GM23338 (cell line): ENCODE data around the gene IGSF5. TPM values are rescaled to one million over a fixed set of nuclear protein-coding genes. Genes with fewer than 3 reads are reported as not detected.

Experiments used
- ATAC-seq: fragments of 200-7000 bp; cut with Tn5 transposase; 3 replicates; pipeline ENCODE4 v1.9.1; 2020
- DNase-seq: peaks from one replicate; pipeline ENCODE4 v3.0.0-alpha.2; 2015; ENCODE audit warnings: low spot score
- H2AFZ ChIP-seq: fragments of 200-600 bp; sonication (generic); 2 replicates; pipeline ENCODE4 v1.8.0; 2016; ENCODE audit warnings: antibody characterized with exemption, mild to moderate bottlenecking, moderate library complexity
- H3F3A ChIP-seq: fragments of 200-600 bp; sonication (generic); replicated peaks from 2 replicates; pipeline ENCODE4 v1.8.0; 2017; ENCODE audit warnings: antibody characterized with exemption, mixed run types, low read depth
- H3K27ac ChIP-seq: fragments of 200-600 bp; sonication (generic); 2 replicates; pipeline ENCODE4 v1.6.1; 2016; ENCODE audit warnings: low read depth
- H3K27me3 ChIP-seq: fragments of 200-600 bp; sonication (generic); 2 replicates; pipeline ENCODE4 v1.8.0; 2016; ENCODE audit warnings: mild to moderate bottlenecking, mixed run types, moderate library complexity; ENCODE audit not compliant: insufficient read depth
- H3K36me3 ChIP-seq: fragments of 200-600 bp; sonication (generic); 2 replicates; pipeline ENCODE4 v1.8.0; 2016; ENCODE audit warnings: mild to moderate bottlenecking; ENCODE audit not compliant: insufficient read depth
- H3K4me1 ChIP-seq: fragments of 200-600 bp; sonication (generic); 2 replicates; pipeline ENCODE4 v1.8.0; 2016; ENCODE audit warnings: mild to moderate bottlenecking, moderate library complexity; ENCODE audit not compliant: insufficient read depth
- H3K4me2 ChIP-seq: fragments of 200-600 bp; sonication (generic); 2 replicates; pipeline ENCODE4 v1.7.1; 2017; ENCODE audit warnings: mixed run types
- H3K4me3 ChIP-seq: fragments of 200-600 bp; sonication (generic); 2 replicates; pipeline ENCODE4 v1.6.1; 2016; ENCODE audit warnings: mixed run types
- H3K79me2 ChIP-seq: fragments of 200-600 bp; sonication (generic); replicated peaks from 2 replicates; pipeline ENCODE4 v1.8.0; 2017; ENCODE audit warnings: mild to moderate bottlenecking; ENCODE audit not compliant: insufficient read depth
- H3K9me2 ChIP-seq: fragments of 200-600 bp; sonication (generic); 2 replicates; pipeline ENCODE4 v1.8.0; 2017; ENCODE audit not compliant: insufficient read depth
- H4K20me1 ChIP-seq: fragments of 200-600 bp; sonication (generic); replicated peaks from 2 replicates; pipeline ENCODE4 v1.8.0; 2017; ENCODE audit warnings: mild to moderate bottlenecking; ENCODE audit not compliant: insufficient read depth
- H3K27ac Mint-ChIP-seq: 2 replicates; pipeline ENCODE4 v1.8.0; 2020; ENCODE audit warnings: inconsistent platforms, mild to moderate bottlenecking, moderate library complexity, mixed read lengths
- H3K27me3 Mint-ChIP-seq: 3 replicates; pipeline ENCODE4 v1.8.0; 2022; ENCODE audit warnings: low read depth, mild to moderate bottlenecking, moderate library complexity, mixed read lengths, inconsistent platforms; ENCODE audit not compliant: insufficient read depth, poor library complexity
- H3K36me3 Mint-ChIP-seq: 3 replicates; pipeline ENCODE4 v1.8.0; 2021; ENCODE audit warnings: low read depth, mild to moderate bottlenecking, inconsistent platforms, moderate library complexity, mixed read lengths
- H3K4me1 Mint-ChIP-seq: 3 replicates; pipeline ENCODE4 v1.8.0; 2020; ENCODE audit warnings: mild to moderate bottlenecking, inconsistent platforms, mixed read lengths
- H3K4me3 Mint-ChIP-seq: 3 replicates; pipeline ENCODE4 v1.8.0; 2021; ENCODE audit warnings: moderate library complexity, mild to moderate bottlenecking, inconsistent platforms, mixed read lengths
- H3K9me3 Mint-ChIP-seq: 3 replicates; pipeline ENCODE4 v1.8.0; 2020; ENCODE audit warnings: moderate library complexity, mild to moderate bottlenecking, inconsistent platforms, mixed read lengths
- CREB1 ChIP-seq: fragments of 250-450 bp; sonication (Bioruptor Pico); IDR thresholded peaks from 2 replicates; pipeline ENCODE4 v1.5.0; 2020; ENCODE audit warnings: low read depth, mild to moderate bottlenecking, moderate library complexity
- EZH2 ChIP-seq: fragments of 200-600 bp; sonication (generic); IDR thresholded peaks from one replicate; pipeline ENCODE4 v1.8.0; 2017; ENCODE audit warnings: antibody characterized with exemption, mild to moderate bottlenecking, low read depth; ENCODE audit not compliant: unreplicated experiment
- EZH2phosphoT487 ChIP-seq: fragments of 200-600 bp; sonication (generic); IDR thresholded peaks from one replicate; pipeline ENCODE4 v1.8.1; 2018; ENCODE audit warnings: antibody characterized with exemption; ENCODE audit not compliant: unreplicated experiment
- JUNB ChIP-seq: IDR thresholded peaks from one replicate; pipeline ENCODE4 v1.6.1; 2016; ENCODE audit warnings: antibody characterized with exemption; ENCODE audit not compliant: unreplicated experiment
- POLR2AphosphoS5 ChIP-seq: IDR thresholded peaks from 2 replicates; pipeline ENCODE4 v1.6.1; 2016; ENCODE audit warnings: antibody characterized with exemption, low read depth
- STAT1 ChIP-seq: IDR thresholded peaks from one replicate; pipeline ENCODE4 v1.6.1; 2016; ENCODE audit warnings: antibody characterized with exemption; ENCODE audit not compliant: unreplicated experiment
- ZNF331 ChIP-seq: fragments of 250-450 bp; sonication (Bioruptor Pico); IDR thresholded peaks from 2 replicates; pipeline ENCODE4 v1.5.0; 2020; ENCODE audit warnings: low read depth, mild to moderate bottlenecking, moderate library complexity
- polyA plus RNA-seq: library from polyadenylated mRNA; unstranded; fragments of >200 nt; fragmentation: Nextera tagmentation; extraction: Ambion mirVana; gene quantifications from 2 replicates; pipeline ENCODE4 v1.2.1, GENCODE V29; 2016
- total RNA-seq: library from RNA; depleted of rRNA; stranded (reverse); fragments of >200 nt; shearing (Covaris generic); gene quantifications from 2 replicates; pipeline ENCODE4 v1.2.3, GENCODE V29; 2014
- TF ChIP-seq, protein P1 (sequence below): IDR thresholded peaks from 2 replicates; pipeline ENCODE4 v1.6.1; 2016; ENCODE audit warnings: antibody characterized with exemption
- TF ChIP-seq, protein P2 (sequence below): fragments of 250-450 bp; sonication (Bioruptor Pico); IDR thresholded peaks from 2 replicates; pipeline ENCODE4 v1.5.0; 2020; ENCODE audit warnings: mild to moderate bottlenecking, moderate library complexity
- TF ChIP-seq, protein P3 (sequence below): IDR thresholded peaks from one replicate; pipeline ENCODE4 v1.6.1; 2018; ENCODE audit warnings: antibody characterized with exemption; ENCODE audit not compliant: unreplicated experiment

The IGSF5 gene
- total and polyA plus RNA-seq, 2 experiments from 2014 or later: 4.4 to 10.1 TPM

DNA sequence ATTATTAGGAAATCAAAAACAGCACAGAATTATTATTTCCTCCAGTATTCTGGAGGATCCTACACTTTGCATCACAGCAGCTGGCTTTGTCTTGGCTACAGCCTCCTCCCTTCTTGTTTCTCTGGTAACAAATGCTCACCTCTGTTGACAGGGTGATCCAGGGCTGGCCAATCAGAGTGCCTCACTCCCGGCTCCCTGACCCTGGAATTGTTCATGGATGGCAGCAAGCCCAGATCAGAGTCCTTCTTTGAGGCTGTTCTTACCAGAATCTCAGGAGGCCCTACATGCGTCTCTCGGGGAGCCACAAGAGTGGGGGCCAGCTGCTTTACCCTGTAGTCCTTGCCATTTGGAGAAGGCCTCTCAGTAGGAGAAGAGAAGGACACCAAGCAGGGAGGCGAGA is 48.4 kb upstream of the IGSF5 start:
- H3K79me2 ChIP-seq: no peaks in the 10 kb centered on the region
- TF ChIP-seq POLR2AphosphoS5 (no peak), STAT1 (no peak)
- TF ChIP-seq, protein P1, sequence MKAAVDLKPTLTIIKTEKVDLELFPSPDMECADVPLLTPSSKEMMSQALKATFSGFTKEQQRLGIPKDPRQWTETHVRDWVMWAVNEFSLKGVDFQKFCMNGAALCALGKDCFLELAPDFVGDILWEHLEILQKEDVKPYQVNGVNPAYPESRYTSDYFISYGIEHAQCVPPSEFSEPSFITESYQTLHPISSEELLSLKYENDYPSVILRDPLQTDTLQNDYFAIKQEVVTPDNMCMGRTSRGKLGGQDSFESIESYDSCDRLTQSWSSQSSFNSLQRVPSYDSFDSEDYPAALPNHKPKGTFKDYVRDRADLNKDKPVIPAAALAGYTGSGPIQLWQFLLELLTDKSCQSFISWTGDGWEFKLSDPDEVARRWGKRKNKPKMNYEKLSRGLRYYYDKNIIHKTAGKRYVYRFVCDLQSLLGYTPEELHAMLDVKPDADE: no peak
- TF ChIP-seq, protein P2, sequence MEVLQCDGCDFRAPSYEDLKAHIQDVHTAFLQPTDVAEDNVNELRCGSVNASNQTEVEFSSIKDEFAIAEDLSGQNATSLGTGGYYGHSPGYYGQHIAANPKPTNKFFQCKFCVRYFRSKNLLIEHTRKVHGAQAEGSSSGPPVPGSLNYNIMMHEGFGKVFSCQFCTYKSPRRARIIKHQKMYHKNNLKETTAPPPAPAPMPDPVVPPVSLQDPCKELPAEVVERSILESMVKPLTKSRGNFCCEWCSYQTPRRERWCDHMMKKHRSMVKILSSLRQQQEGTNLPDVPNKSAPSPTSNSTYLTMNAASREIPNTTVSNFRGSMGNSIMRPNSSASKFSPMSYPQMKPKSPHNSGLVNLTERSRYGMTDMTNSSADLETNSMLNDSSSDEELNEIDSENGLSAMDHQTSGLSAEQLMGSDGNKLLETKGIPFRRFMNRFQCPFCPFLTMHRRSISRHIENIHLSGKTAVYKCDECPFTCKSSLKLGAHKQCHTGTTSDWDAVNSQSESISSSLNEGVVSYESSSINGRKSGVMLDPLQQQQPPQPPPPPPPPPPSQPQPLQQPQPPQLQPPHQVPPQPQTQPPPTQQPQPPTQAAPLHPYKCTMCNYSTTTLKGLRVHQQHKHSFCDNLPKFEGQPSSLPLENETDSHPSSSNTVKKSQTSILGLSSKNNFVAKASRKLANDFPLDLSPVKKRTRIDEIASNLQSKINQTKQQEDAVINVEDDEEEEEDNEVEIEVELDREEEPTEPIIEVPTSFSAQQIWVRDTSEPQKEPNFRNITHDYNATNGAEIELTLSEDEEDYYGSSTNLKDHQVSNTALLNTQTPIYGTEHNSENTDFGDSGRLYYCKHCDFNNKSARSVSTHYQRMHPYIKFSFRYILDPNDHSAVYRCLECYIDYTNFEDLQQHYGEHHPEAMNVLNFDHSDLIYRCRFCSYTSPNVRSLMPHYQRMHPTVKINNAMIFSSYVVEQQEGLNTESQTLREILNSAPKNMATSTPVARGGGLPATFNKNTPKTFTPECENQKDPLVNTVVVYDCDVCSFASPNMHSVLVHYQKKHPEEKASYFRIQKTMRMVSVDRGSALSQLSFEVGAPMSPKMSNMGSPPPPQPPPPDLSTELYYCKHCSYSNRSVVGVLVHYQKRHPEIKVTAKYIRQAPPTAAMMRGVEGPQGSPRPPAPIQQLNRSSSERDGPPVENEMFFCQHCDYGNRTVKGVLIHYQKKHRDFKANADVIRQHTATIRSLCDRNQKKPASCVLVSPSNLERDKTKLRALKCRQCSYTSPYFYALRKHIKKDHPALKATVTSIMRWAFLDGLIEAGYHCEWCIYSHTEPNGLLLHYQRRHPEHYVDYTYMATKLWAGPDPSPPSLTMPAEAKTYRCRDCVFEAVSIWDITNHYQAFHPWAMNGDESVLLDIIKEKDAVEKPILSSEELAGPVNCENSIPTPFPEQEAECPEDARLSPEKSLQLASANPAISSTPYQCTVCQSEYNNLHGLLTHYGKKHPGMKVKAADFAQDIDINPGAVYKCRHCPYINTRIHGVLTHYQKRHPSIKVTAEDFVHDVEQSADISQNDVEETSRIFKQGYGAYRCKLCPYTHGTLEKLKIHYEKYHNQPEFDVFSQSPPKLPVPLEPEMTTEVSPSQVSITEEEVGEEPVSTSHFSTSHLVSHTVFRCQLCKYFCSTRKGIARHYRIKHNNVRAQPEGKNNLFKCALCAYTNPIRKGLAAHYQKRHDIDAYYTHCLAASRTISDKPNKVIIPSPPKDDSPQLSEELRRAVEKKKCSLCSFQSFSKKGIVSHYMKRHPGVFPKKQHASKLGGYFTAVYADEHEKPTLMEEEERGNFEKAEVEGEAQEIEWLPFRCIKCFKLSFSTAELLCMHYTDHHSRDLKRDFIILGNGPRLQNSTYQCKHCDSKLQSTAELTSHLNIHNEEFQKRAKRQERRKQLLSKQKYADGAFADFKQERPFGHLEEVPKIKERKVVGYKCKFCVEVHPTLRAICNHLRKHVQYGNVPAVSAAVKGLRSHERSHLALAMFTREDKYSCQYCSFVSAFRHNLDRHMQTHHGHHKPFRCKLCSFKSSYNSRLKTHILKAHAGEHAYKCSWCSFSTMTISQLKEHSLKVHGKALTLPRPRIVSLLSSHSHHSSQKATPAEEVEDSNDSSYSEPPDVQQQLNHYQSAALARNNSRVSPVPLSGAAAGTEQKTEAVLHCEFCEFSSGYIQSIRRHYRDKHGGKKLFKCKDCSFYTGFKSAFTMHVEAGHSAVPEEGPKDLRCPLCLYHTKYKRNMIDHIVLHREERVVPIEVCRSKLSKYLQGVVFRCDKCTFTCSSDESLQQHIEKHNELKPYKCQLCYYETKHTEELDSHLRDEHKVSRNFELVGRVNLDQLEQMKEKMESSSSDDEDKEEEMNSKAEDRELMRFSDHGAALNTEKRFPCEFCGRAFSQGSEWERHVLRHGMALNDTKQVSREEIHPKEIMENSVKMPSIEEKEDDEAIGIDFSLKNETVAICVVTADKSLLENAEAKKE (CRISPR knock-in tag): no peak
- no peak overlapping the region for H3K27ac Mint-ChIP-seq
- no peak overlapping the region for H3K27ac ChIP-seq
- peak; percentile 63 for ATAC-seq
- no peak for DNase-seq
- H2AFZ ChIP-seq: no peak overlapping the region
- no peaks in the 10 kb centered on the region for H3K36me3 ChIP-seq
- peaks cover 23% of the 10 kb centered on the region for H3K4me1 Mint-ChIP-seq
- H3K27me3 ChIP-seq: no peaks in the 10 kb centered on the region
- no peak overlapping the region for H3K4me3 ChIP-seq
- H3K36me3 Mint-ChIP-seq: peaks cover 5% of the 10 kb centered on the region
- peaks cover 19% of the 10 kb centered on the region for H3K4me1 ChIP-seq
- H3F3A ChIP-seq: no peaks in the 10 kb centered on the region
- no peaks in the 10 kb centered on the region for H4K20me1 ChIP-seq
- peaks cover 5% of the 10 kb centered on the region; the same call in 1 of the 2 replicates for H3K9me2 ChIP-seq
- peaks cover 5% of the 10 kb centered on the region for H3K27me3 Mint-ChIP-seq
- H3K4me2 ChIP-seq: no peak overlapping the region
- H3K4me3 Mint-ChIP-seq: no peak overlapping the region
- no peaks in the 10 kb centered on the region; the same call in 2 of the 3 replicates for H3K9me3 Mint-ChIP-seq

DNA sequence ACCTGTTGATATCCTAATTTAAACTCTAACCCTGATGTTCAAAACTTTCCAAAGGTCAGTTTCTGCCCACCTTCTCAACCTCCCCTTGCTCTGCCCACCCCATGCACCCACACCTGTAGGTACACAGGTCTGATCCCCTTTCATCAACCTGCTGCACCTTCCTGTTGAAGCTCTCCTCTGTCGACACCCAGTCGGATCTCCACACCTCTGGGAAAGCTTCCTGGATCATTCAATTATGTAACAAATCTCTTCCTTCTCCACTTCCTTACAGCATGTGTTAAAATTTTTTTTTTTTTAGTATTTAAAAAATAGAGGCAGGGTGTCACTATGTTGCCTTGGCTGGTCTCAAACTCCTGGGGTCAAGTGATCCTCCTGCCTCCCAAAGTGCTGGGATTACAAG is 44.7 kb upstream of the IGSF5 start:
- peaks cover 11% of the 10 kb centered on the region; the same call in 1 of the 2 replicates for H3K36me3 ChIP-seq
- H4K20me1 ChIP-seq: no peaks in the 10 kb centered on the region
- Mint-ChIP-seq H3K4me1 (peaks cover 14% of the 10 kb centered on the region), H3K27ac (no peak overlapping the region), H3K9me3 (peaks cover 22% of the 10 kb centered on the region), H3K4me3 (no peak overlapping the region), H3K27me3 (peaks cover 5% of the 10 kb centered on the region), H3K36me3 (peaks cover 28% of the 10 kb centered on the region)
- no peak overlapping the region for H3K4me2 ChIP-seq
- H3K27me3 ChIP-seq: no peaks in the 10 kb centered on the region
- no peaks in the 10 kb centered on the region for H3F3A ChIP-seq
- ATAC-seq (no peak), DNase-seq (no peak)
- peaks cover 12% of the 10 kb centered on the region for H3K4me1 ChIP-seq
- H3K79me2 ChIP-seq: no peaks in the 10 kb centered on the region
- H3K27ac ChIP-seq: no peak overlapping the region
- H3K4me3 ChIP-seq: no peak overlapping the region
- H2AFZ ChIP-seq: no peak overlapping the region
- peaks cover 5% of the 10 kb centered on the region; the same call in 1 of the 2 replicates for H3K9me2 ChIP-seq
- TF ChIP-seq EZH2 (no peak), ZNF331 (CRISPR knock-in tag) (no peak), EZH2phosphoT487 (no peak), CREB1 (no peak), STAT1 (no peak), POLR2AphosphoS5 (no peak), JUNB (no peak)
- TF ChIP-seq, protein P3, sequence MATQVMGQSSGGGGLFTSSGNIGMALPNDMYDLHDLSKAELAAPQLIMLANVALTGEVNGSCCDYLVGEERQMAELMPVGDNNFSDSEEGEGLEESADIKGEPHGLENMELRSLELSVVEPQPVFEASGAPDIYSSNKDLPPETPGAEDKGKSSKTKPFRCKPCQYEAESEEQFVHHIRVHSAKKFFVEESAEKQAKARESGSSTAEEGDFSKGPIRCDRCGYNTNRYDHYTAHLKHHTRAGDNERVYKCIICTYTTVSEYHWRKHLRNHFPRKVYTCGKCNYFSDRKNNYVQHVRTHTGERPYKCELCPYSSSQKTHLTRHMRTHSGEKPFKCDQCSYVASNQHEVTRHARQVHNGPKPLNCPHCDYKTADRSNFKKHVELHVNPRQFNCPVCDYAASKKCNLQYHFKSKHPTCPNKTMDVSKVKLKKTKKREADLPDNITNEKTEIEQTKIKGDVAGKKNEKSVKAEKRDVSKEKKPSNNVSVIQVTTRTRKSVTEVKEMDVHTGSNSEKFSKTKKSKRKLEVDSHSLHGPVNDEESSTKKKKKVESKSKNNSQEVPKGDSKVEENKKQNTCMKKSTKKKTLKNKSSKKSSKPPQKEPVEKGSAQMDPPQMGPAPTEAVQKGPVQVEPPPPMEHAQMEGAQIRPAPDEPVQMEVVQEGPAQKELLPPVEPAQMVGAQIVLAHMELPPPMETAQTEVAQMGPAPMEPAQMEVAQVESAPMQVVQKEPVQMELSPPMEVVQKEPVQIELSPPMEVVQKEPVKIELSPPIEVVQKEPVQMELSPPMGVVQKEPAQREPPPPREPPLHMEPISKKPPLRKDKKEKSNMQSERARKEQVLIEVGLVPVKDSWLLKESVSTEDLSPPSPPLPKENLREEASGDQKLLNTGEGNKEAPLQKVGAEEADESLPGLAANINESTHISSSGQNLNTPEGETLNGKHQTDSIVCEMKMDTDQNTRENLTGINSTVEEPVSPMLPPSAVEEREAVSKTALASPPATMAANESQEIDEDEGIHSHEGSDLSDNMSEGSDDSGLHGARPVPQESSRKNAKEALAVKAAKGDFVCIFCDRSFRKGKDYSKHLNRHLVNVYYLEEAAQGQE: no peak
